MM.1S (cell line): Measurements from ENCODE around the gene CPNE2.

Experiments used
- DNase-seq: peaks from one replicate; pipeline ENCODE4 v3.0.0-alpha.2; 2015
- H2AFZ ChIP-seq: fragments of 300-600 bp; sonication (generic); 2 replicates; pipeline ENCODE4 v1.6.0; 2016; ENCODE audit warnings: antibody characterized with exemption, low read length
- H3F3A ChIP-seq: fragments of 300-600 bp; sonication (generic); 2 replicates; pipeline ENCODE4 v1.6.1; 2016; ENCODE audit warnings: mild to moderate bottlenecking, antibody characterized with exemption, low read length, moderate library complexity, mixed read lengths; ENCODE audit not compliant: insufficient read depth
- H3K27ac ChIP-seq: fragments of 300-600 bp; sonication (generic); 2 replicates; pipeline ENCODE4 v1.5.1; 2016; ENCODE audit warnings: mild to moderate bottlenecking, low read length
- H3K27me3 ChIP-seq: fragments of 300-600 bp; sonication (generic); replicated peaks from 2 replicates; pipeline ENCODE4 v1.6.0; 2016; ENCODE audit warnings: low read length; ENCODE audit not compliant: insufficient read depth
- H3K36me3 ChIP-seq: fragments of 300-600 bp; sonication (generic); replicated peaks from 2 replicates; pipeline ENCODE4 v1.6.1; 2016; ENCODE audit warnings: mild to moderate bottlenecking, low read length, mixed read lengths; ENCODE audit not compliant: insufficient read depth
- H3K4me1 ChIP-seq: fragments of 300-600 bp; sonication (generic); 2 replicates; pipeline ENCODE4 v1.6.1; 2016; ENCODE audit warnings: low read length, mixed read lengths
- H3K4me2 ChIP-seq: fragments of 300-600 bp; sonication (generic); 2 replicates; pipeline ENCODE4 v1.6.0; 2016; ENCODE audit warnings: low read depth, low read length
- H3K4me3 ChIP-seq: fragments of 300-600 bp; sonication (generic); 2 replicates; pipeline ENCODE4 v1.5.1; 2016; ENCODE audit warnings: low read length, mixed read lengths
- H3K79me2 ChIP-seq: fragments of 300-600 bp; sonication (generic); 2 replicates; pipeline ENCODE4 v1.6.1; 2016; ENCODE audit warnings: mixed run types, low read length, mixed read lengths
- H3K9ac ChIP-seq: fragments of 300-600 bp; sonication (generic); 2 replicates; pipeline ENCODE4 v1.6.1; 2016; ENCODE audit warnings: low read length, mixed read lengths
- H3K9me2 ChIP-seq: fragments of 300-600 bp; sonication (generic); replicated peaks from 2 replicates; pipeline ENCODE4 v1.6.1; 2016; ENCODE audit warnings: mild to moderate bottlenecking, low read length, mixed read lengths; ENCODE audit not compliant: insufficient read depth
- H3K9me3 ChIP-seq: fragments of 300-600 bp; sonication (generic); replicated peaks from 2 replicates; pipeline ENCODE4 v1.6.1; 2016; ENCODE audit warnings: mild to moderate bottlenecking, low read length, mixed read lengths; ENCODE audit not compliant: insufficient read depth
- H4K20me1 ChIP-seq: fragments of 300-600 bp; sonication (generic); 2 replicates; pipeline ENCODE4 v1.6.1; 2016; ENCODE audit warnings: mild to moderate bottlenecking, low read length, moderate library complexity, mixed read lengths; ENCODE audit not compliant: insufficient read depth
- EZH2 ChIP-seq: fragments of 300-600 bp; sonication (generic); optimal IDR thresholded peaks from 2 replicates; pipeline ENCODE3; 2017; ENCODE audit warnings: low read depth, mild to moderate bottlenecking, antibody characterized with exemption, low read length, mixed read lengths
- EZH2phosphoT487 ChIP-seq: fragments of 300-600 bp; sonication (generic); IDR thresholded peaks from 2 replicates; pipeline ENCODE4 v1.6.1; 2018; ENCODE audit warnings: antibody characterized with exemption, low read length
- TF ChIP-seq, protein P1 (sequence below): fragments of 300-600 bp; sonication (generic); IDR thresholded peaks from 2 replicates; pipeline ENCODE4 v1.5.1; 2016; ENCODE audit warnings: antibody characterized with exemption, low read length, mixed read lengths

The CPNE2 gene

GRCh38 chr16:57123974-57124674 is 31.7 kb downstream of the CPNE2 start:
- H3K27ac ChIP-seq: no peak overlapping the region
- no peaks in the 10 kb centered on the region for H3K79me2 ChIP-seq
- TF ChIP-seq EZH2phosphoT487 (no peak), EZH2 (no peak)
- TF ChIP-seq, protein P1, sequence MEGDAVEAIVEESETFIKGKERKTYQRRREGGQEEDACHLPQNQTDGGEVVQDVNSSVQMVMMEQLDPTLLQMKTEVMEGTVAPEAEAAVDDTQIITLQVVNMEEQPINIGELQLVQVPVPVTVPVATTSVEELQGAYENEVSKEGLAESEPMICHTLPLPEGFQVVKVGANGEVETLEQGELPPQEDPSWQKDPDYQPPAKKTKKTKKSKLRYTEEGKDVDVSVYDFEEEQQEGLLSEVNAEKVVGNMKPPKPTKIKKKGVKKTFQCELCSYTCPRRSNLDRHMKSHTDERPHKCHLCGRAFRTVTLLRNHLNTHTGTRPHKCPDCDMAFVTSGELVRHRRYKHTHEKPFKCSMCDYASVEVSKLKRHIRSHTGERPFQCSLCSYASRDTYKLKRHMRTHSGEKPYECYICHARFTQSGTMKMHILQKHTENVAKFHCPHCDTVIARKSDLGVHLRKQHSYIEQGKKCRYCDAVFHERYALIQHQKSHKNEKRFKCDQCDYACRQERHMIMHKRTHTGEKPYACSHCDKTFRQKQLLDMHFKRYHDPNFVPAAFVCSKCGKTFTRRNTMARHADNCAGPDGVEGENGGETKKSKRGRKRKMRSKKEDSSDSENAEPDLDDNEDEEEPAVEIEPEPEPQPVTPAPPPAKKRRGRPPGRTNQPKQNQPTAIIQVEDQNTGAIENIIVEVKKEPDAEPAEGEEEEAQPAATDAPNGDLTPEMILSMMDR: no peak

DNA sequence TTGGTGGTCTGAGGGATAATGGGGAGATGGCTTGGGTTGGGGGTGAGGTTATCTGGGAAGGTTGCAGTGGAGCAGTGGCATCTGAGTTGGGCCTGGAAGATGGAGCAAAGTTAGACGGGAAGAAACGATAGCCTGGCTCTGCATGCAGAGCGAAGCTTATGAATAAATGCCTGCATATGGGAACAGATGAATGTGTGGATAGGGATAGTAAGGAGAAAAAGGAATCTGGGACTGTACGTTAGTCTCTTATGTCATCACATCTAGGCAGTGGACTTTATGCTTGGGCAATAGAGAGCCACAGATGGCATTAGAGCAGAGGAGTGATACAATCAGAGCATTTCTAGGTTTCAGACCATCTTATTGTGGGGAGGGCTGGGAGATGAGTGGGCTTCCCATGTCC is 33.0 kb downstream of the CPNE2 start:
- H3K36me3 ChIP-seq: no peaks in the 10 kb centered on the region
- H3K9me3 ChIP-seq: no peaks in the 10 kb centered on the region
- H3K27me3 ChIP-seq: no peaks in the 10 kb centered on the region
- TF ChIP-seq EZH2 (no peak), EZH2phosphoT487 (no peak)
- TF ChIP-seq, protein P1: no peak
- H3K9me2 ChIP-seq: no peaks in the 10 kb centered on the region
- H3K4me2 ChIP-seq: no peak overlapping the region
- H4K20me1 ChIP-seq: no peaks in the 10 kb centered on the region
- DNase-seq: no peak
- H2AFZ ChIP-seq: no peak overlapping the region
- no peaks in the 10 kb centered on the region for H3K4me1 ChIP-seq
- H3K9ac ChIP-seq: no peak overlapping the region
- H3K27ac ChIP-seq: no peak overlapping the region
- H3K79me2 ChIP-seq: no peaks in the 10 kb centered on the region
- no peak overlapping the region for H3K4me3 ChIP-seq
- no peaks in the 10 kb centered on the region for H3F3A ChIP-seq

More at GRCh38 chr16:57123974-57124674, 31.7 kb downstream of the CPNE2 start:
- Histone ChIP-seq H4K20me1 (no peaks in the 10 kb centered on the region), H3K4me3 (no peak overlapping the region), H3K36me3 (no peaks in the 10 kb centered on the region), H3K9me3 (no peaks in the 10 kb centered on the region), H3K27me3 (no peaks in the 10 kb centered on the region), H2AFZ (no peak overlapping the region), H3F3A (no peaks in the 10 kb centered on the region), H3K9ac (no peak overlapping the region), H3K4me1 (no peaks in the 10 kb centered on the region), H3K4me2 (no peak overlapping the region), H3K9me2 (no peaks in the 10 kb centered on the region)
- DNase-seq: no peak

GRCh38 chr16:57125969-57126368 is 33.6 kb downstream of the CPNE2 start:
- H3K27me3 ChIP-seq: no peaks in the 10 kb centered on the region
- no peaks in the 10 kb centered on the region for H3K9me2 ChIP-seq
- no peaks in the 10 kb centered on the region for H3K36me3 ChIP-seq
- no peak overlapping the region for H3K27ac ChIP-seq
- TF ChIP-seq EZH2: no peak
- TF ChIP-seq, protein P1: no peak
- TF ChIP-seq EZH2phosphoT487: no peak
- DNase-seq: no peak
- no peaks in the 10 kb centered on the region for H3K9me3 ChIP-seq
- H3K4me1 ChIP-seq: no peaks in the 10 kb centered on the region
- H3K4me2 ChIP-seq: no peak overlapping the region
- H3K4me3 ChIP-seq: no peak overlapping the region
- H3F3A ChIP-seq: no peaks in the 10 kb centered on the region
- H3K9ac ChIP-seq: no peak overlapping the region
- no peaks in the 10 kb centered on the region for H3K79me2 ChIP-seq
- H2AFZ ChIP-seq: no peak overlapping the region
- H4K20me1 ChIP-seq: no peaks in the 10 kb centered on the region
